A673 (cell line): ENCODE measurements around the gene FAM228A.

ENCODE experiments used
- EZH2 ChIP-seq: fragments of 200-600 bp; sonication (generic); IDR thresholded peaks from 2 replicates; pipeline ENCODE4 v1.6.1; 2017; ENCODE audit warnings: borderline replicate concordance, low read depth, mild to moderate bottlenecking, mixed read lengths, antibody characterized with exemption, low read length; ENCODE audit not compliant: poor library complexity, severe bottlenecking
- TF ChIP-seq, protein P1 (sequence below): fragments of 300-800, 200-600 bp; sonication (generic); conservative IDR thresholded peaks from 2 replicates; pipeline ENCODE4 v1.5.1; 2017; ENCODE audit warnings: low read depth, mild to moderate bottlenecking, antibody characterized with exemption, low read length, moderate library complexity, mixed read lengths

DNA sequence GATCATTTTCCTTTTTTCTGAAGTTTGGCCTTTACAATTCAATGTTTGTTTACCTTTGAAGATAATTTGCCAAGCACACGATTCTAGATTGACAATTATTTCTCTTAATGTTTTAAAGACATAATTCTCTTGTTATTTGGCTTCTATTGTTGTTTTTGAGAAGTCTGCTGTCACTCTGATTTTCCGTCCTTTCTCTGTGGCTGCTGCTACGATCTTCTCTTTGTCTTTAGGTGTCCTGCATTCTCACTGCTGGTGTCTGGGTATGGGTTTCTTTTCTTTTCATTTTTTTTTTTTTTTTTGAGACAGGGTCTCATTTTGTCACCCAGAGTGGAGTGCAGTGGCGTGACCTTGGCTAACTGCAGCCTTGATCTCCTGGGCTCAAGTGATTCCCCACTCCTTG lies 15.1 kb upstream of the FAM228A start:
- TF ChIP-seq, protein P1, sequence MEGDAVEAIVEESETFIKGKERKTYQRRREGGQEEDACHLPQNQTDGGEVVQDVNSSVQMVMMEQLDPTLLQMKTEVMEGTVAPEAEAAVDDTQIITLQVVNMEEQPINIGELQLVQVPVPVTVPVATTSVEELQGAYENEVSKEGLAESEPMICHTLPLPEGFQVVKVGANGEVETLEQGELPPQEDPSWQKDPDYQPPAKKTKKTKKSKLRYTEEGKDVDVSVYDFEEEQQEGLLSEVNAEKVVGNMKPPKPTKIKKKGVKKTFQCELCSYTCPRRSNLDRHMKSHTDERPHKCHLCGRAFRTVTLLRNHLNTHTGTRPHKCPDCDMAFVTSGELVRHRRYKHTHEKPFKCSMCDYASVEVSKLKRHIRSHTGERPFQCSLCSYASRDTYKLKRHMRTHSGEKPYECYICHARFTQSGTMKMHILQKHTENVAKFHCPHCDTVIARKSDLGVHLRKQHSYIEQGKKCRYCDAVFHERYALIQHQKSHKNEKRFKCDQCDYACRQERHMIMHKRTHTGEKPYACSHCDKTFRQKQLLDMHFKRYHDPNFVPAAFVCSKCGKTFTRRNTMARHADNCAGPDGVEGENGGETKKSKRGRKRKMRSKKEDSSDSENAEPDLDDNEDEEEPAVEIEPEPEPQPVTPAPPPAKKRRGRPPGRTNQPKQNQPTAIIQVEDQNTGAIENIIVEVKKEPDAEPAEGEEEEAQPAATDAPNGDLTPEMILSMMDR: no peak
- no peak for TF ChIP-seq EZH2
